Measurements from ENCODE around the gene PLEKHD1. TPM values are rescaled to one million over a fixed set of nuclear protein-coding genes. Genes with fewer than 3 reads are reported as not detected.

The PLEKHD1 gene
- total RNA-seq, 2 experiments from 2014 or later = 0.47 to 0.63 TPM

- ChIA-PET POLR2A (no interaction called here), CTCF (no interaction called here)
- H3K4me1 Mint-ChIP-seq (ENCODE audit: low read depth) = peaks cover 6% of the 10 kb centered on the region
- no peak overlapping the region for H3K4me3 ChIP-seq (ENCODE audit: low read length)
- no peaks in the 10 kb centered on the region for H3K36me3 Mint-ChIP-seq (ENCODE audit: low read depth)
- H3K4me3 Mint-ChIP-seq = no peak overlapping the region
- no peaks in the 10 kb centered on the region for H3K9me3 ChIP-seq (ENCODE audit: control insufficient read depth in 1 of 2, insufficient read depth in 1 of 2, low read length in 2 of 2)
- intact Hi-C loops (cut with DNase I, micrococcal nuclease) = no loop called here
- H3K27ac Mint-ChIP-seq = no peak overlapping the region
- TF ChIP-seq CTCF (IDR thresholded peaks at IDR 0.05) = no peak
- DNase-seq (no peak), ATAC-seq (ENCODE audit: poor library complexity) (no peak)
- H3K36me3 ChIP-seq (ENCODE audit: insufficient read depth, low read length) = no peaks in the 10 kb centered on the region
- peaks cover 65% of the 10 kb centered on the region for H3K27me3 Mint-ChIP-seq
- peaks cover 0 to 2% of the 10 kb centered on the region in 2 experiments for H3K27me3 ChIP-seq (ENCODE audit: control insufficient read depth in 1 of 2, insufficient read depth in 2 of 2, low read length in 2 of 2)
- H3K9me3 Mint-ChIP-seq = no peaks in the 10 kb centered on the region
- H3K4me1 ChIP-seq (ENCODE audit: insufficient read depth, low read length) = peaks cover 13% of the 10 kb centered on the region
- no peak overlapping the region for H3K27ac ChIP-seq (ENCODE audit: low read depth in 1 of 2, low read length in 2 of 2)
These were observed 57.8 kb downstream of the PLEKHD1 start for GRCh38 chr14:69542311-69542710.

- peaks cover 6% of the 10 kb centered on the region for H3K4me1 Mint-ChIP-seq (ENCODE audit: low read depth)
- Histone ChIP-seq H3K4me3 (ENCODE audit: low read length) (no peak overlapping the region), H3K27ac (ENCODE audit: low read depth in 1 of 2, low read length in 2 of 2) (no peak overlapping the region), H3K27me3 (ENCODE audit: control insufficient read depth in 1 of 2, insufficient read depth in 2 of 2, low read length in 2 of 2) (peaks cover 6 to 10% of the 10 kb centered on the region in 2 experiments), H3K36me3 (ENCODE audit: insufficient read depth, low read length) (no peaks in the 10 kb centered on the region), H3K9me3 (ENCODE audit: control insufficient read depth in 1 of 2, insufficient read depth in 1 of 2, low read length in 2 of 2) (no peaks in the 10 kb centered on the region), H3K4me1 (ENCODE audit: insufficient read depth, low read length) (peaks cover 18% of the 10 kb centered on the region)
- no peaks in the 10 kb centered on the region for H3K9me3 Mint-ChIP-seq
- ChIA-PET CTCF (no interaction called here), POLR2A (no interaction called here)
- intact Hi-C loops (cut with DNase I, micrococcal nuclease) = no loop called here
- H3K27ac Mint-ChIP-seq = no peak overlapping the region
- peaks cover 64% of the 10 kb centered on the region for H3K27me3 Mint-ChIP-seq
- ATAC-seq (ENCODE audit: poor library complexity) (peak; percentile 26), DNase-seq (peak in 8 of 14 experiments; percentile 1 to 74 (median 16))
- no peak overlapping the region for H3K4me3 Mint-ChIP-seq
- H3K36me3 Mint-ChIP-seq (ENCODE audit: low read depth) = no peaks in the 10 kb centered on the region
- no peak for TF ChIP-seq CTCF (IDR thresholded peaks at IDR 0.05)
These were observed 59.0 kb downstream of the PLEKHD1 start for GRCh38 chr14:69543341-69544115.

GRCh38 chr14:69547701-69548348 is 63.3 kb downstream of the PLEKHD1 start:
- Histone ChIP-seq H3K27ac (ENCODE audit: low read depth in 1 of 2, low read length in 2 of 2) (no peak overlapping the region), H3K4me3 (ENCODE audit: low read length) (no peak overlapping the region), H3K27me3 (ENCODE audit: control insufficient read depth in 1 of 2, insufficient read depth in 2 of 2, low read length in 2 of 2) (peaks cover 15 to 16% of the 10 kb centered on the region in 2 experiments), H3K4me1 (ENCODE audit: insufficient read depth, low read length) (peaks cover 18% of the 10 kb centered on the region), H3K9me3 (ENCODE audit: control insufficient read depth in 1 of 2, insufficient read depth in 1 of 2, low read length in 2 of 2) (no peaks in the 10 kb centered on the region), H3K36me3 (ENCODE audit: insufficient read depth, low read length) (no peaks in the 10 kb centered on the region)
- ChIA-PET CTCF (interaction anchor here (0.8 to 1.1 kb wide), 2 partner anchors 19 to 243 kb away, joined by 3 read pairs; no protein-coding TSS in a partner anchor), POLR2A (no interaction called here)
- Mint-ChIP-seq H3K9me3 (no peaks in the 10 kb centered on the region), H3K4me3 (no peak overlapping the region), H3K27ac (no peak overlapping the region), H3K36me3 (ENCODE audit: low read depth) (no peaks in the 10 kb centered on the region), H3K27me3 (peaks cover 76% of the 10 kb centered on the region), H3K4me1 (ENCODE audit: low read depth) (peaks cover 6% of the 10 kb centered on the region)
- ATAC-seq (ENCODE audit: poor library complexity) = peak; percentile 41
- peak in 4 of 14 experiments; percentile 6 to 39 (median 20) for DNase-seq
- intact Hi-C loops (cut with DNase I, micrococcal nuclease) = no loop called here
- peak; percentile 37 for TF ChIP-seq CTCF (IDR thresholded peaks at IDR 0.05)
